Stimulated activated CD4-positive, alpha-beta T cell treated with anti-CD3 and anti-CD28 coated beads, TNF-alpha, amount 100 ng/mL, for 48 hours (primary cell): Measurements from ENCODE around the gene ANTXRL.
"Not testable (repeated sequence)": the region's sequence is repeated elsewhere in the genome, so short reads cannot be mapped to it uniquely, and the experiment has no call there.

Experiments used
- DNase-seq, 3 donors: peaks; one replicate each; pipeline ENCODE4 v3.0.0-alpha.2; 2020; ENCODE audit warnings: low read depth in 3 of 3

The ANTXRL gene

GRCh38 chr10:46273506-46274477 lies 13.0 kb upstream of the ANTXRL start:
- DNase-seq = no peak

GRCh38 chr10:46277840-46278239 lies 9.0 kb upstream of the ANTXRL start:
- no peak for DNase-seq

- DNase-seq = not testable (repeated sequence)
Observed at GRCh38 chr10:46282421-46282831, 4.4 kb upstream of the ANTXRL start.

GRCh38 chr10:46282842-46283574 lies 3.8 kb upstream of the ANTXRL start:
- DNase-seq = peak in 2 of 3 donors; percentile 28 to 39

- no peak for DNase-seq
Observed at GRCh38 chr10:46283580-46284285, 3.1 kb upstream of the ANTXRL start.

GRCh38 chr10:46284286-46285229 lies 2.2 kb upstream of the ANTXRL start:
- peak; percentile 48 to 78 (median 76) for DNase-seq

- DNase-seq = no peak
Observed at GRCh38 chr10:46285300-46285699, 1.5 kb upstream of the ANTXRL start.

GRCh38 chr10:46285966-46286620 lies 704 bp upstream of the ANTXRL start:
- no peak for DNase-seq

GRCh38 chr10:46287846-46288477 lies 1.2 kb downstream of the ANTXRL start:
- DNase-seq = no peak

GRCh38 chr10:46288601-46289206 lies 1.9 kb downstream of the ANTXRL start:
- DNase-seq = no peak

- DNase-seq = no peak
Observed at GRCh38 chr10:46289209-46289810, 2.5 kb downstream of the ANTXRL start.

- no peak for DNase-seq
Observed at GRCh38 chr10:46290101-46290886, 3.5 kb downstream of the ANTXRL start.

GRCh38 chr10:46291817-46292572 lies 5.2 kb downstream of the ANTXRL start:
- DNase-seq = no peak

GRCh38 chr10:46292573-46293023 lies 5.8 kb downstream of the ANTXRL start:
- no peak for DNase-seq

- DNase-seq = no peak
Observed at GRCh38 chr10:46293228-46293627, 6.4 kb downstream of the ANTXRL start.

GRCh38 chr10:46293832-46294640 lies 7.2 kb downstream of the ANTXRL start:
- no peak for DNase-seq
